Measurements from ENCODE around the gene RIPPLY2. TPM values are rescaled to one million over a fixed set of nuclear protein-coding genes. Genes with fewer than 3 reads are reported as not detected.

The RIPPLY2 gene, protein sequence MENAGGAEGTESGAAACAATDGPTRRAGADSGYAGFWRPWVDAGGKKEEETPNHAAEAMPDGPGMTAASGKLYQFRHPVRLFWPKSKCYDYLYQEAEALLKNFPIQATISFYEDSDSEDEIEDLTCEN
- 0.31 to 0.49 TPM (median 0.39 TPM) in 4 of 5 replicates, not detected in the other for total RNA-seq (2022; extraction: Qiagen RNA extraction)

DNA sequence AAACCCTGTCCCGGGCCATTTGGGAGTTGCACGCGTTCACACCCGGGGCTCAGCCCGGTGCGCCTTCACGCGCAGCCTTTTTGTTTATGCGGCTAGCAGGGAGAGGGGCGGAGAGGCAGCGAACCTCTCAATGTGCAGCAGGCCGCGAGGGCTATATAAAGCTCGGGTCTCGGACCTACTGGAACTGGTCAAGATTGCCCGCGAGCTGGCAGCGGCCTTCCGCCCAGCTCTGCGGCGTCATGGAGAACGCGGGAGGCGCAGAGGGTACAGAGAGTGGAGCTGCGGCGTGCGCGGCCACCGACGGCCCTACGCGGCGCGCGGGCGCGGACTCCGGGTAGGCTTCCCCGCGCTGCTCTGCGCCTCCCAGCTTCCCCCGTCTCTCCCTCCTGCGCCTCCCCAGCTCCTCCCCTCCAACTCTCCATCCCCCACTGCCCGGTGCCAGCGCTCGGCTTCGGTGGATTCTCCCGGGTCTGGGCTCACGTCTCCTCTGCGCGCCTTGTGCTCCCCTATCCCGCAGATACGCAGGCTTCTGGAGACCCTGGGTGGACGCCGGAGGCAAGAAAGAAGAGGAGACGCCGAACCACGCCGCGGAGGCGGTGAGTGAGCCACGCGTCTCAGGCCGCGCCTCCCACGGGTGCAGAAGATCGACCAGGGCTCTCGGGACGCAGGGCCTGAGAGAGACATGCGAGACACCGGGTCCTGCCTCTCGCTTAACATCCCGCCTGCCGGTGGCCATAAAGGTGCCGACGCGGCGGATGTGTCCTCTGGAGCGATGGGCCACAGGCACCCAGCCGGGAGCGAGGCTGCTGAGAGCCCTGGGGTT, at the start of gene RIPPLY2:
Gene RIPPLY2 (plus strand): TSS at position 183 of the 823 bp plus-strand sequence. CDS start 57 bp downstream, at position 240.

DNA sequence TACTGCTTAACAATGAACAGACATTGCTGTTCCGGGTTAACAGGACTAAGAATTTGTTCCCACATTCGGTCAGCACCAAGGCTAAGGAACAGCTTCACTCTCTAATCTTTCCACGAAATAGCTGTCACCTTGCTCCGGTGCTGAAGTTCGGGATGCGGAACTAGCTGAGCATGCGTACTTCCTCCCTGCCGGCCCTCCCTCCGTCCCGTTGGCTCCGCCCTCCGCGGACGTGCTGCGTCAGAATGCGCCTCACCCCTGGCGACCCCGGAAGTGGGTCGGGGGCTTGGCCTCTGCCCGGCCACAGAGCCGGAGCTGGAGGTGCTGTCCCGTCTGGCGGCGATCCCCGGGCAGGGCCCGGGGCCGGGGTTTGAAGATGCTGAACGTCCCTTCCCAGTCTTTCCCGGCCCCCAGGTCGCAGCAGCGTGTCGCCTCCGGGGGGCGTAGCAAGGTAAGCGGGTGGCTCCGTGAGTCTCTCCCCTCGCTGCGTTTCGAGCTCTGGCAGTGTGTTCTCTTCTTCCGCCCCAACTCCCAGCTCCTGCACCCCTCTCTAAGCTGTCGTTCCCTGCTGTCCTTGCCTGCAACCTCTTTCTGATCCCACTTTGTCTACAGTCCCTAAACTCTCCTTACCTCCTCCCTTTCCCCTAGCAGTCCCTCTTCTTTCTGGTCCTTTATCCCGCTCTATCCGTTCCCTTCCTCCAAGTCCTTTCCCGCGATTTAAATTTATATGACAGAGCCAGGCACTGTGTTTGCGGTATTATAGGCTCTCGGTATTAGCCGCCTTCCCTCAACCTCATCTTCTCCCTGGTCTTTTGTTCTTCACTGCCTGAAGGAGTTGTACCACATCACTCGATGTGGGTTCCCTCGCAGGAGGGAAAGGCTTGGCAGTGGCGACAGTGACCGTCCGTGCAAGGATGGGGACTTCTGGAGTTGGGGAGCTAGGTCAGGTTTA, 6.5 kb downstream of the RIPPLY2 start, which contains the start of gene CYB5R4:
Gene CYB5R4 (plus strand): TSS at position 280 of the 949 bp plus-strand sequence. CDS start 94 bp downstream, at position 374.

Other genes starting within 250 kb of the RIPPLY2 start
- gene SNAP91, start 144.3 kb upstream of the RIPPLY2 start, total RNA-seq (2022; extraction: Qiagen RNA extraction) = 0.12 to 0.41 TPM (median 0.17 TPM) in 5 replicates
- 20.3 to 23.6 TPM (median 21.6 TPM) in 5 replicates for gene CYB5R4, start 6.3 kb downstream of the RIPPLY2 start, total RNA-seq (2022; extraction: Qiagen RNA extraction)
- 1.0 to 1.9 TPM (median 1.5 TPM) in 5 replicates for gene MRAP2, start 180.4 kb downstream of the RIPPLY2 start, total RNA-seq (2022; extraction: Qiagen RNA extraction)

All from A549 treated with dexamethasone at 1 μM for 4 hours (cell line).